Hippocampal formation (tissue), 2 donors: Measurements from ENCODE around the gene COL26A1.
"Not testable (repeated sequence)": the region's sequence is repeated elsewhere in the genome, so short reads cannot be mapped to it uniquely, and the experiment has no call there.

Source experiments
- DNase-seq, 2 donors: peaks; one replicate each; lab custom pipeline; 2025; lab: John Stamatoyannopoulos, UW

The COL26A1 gene

DNA sequence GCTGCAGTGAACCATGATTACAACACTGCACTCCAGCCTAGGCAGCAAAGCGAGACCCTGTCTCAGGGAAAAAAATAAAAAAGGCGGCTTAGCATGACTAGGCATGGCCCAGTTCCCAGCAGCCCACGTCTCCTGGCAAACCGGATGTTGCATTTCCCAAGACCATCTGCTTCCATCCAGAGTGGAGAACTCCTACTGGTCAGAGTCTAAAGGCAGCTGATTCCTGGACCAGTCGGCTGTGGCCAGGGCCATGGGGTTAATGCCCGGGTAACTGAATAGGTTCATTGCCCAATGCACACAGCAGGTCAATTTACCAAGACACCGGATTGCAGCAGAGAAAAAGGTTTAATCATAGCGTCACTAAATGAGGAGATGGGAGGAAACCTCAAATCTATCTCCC is 133.3 kb downstream of the COL26A1 start:
- DNase-seq: no peak

DNA sequence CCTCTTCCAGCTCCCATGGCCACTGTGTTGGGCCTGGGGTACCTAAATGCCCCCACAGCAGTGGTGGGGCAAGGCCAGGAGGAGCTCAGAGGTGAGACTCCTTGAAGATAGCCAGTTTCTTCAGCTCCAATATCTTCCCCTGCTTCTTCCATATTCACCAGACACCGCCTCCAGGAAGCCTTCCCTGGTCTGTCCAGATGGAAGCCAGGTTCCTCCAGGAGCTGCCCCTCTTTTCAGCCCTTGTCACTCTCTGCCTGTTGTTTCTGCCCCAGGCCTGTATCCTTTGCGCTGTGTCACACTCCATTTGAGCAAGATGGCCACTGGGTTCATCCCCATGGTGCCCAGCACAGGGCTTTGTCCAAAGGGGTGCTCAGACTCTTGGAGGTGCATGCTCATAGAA is 138.7 kb downstream of the COL26A1 start:
- DNase-seq: no peak

DNA sequence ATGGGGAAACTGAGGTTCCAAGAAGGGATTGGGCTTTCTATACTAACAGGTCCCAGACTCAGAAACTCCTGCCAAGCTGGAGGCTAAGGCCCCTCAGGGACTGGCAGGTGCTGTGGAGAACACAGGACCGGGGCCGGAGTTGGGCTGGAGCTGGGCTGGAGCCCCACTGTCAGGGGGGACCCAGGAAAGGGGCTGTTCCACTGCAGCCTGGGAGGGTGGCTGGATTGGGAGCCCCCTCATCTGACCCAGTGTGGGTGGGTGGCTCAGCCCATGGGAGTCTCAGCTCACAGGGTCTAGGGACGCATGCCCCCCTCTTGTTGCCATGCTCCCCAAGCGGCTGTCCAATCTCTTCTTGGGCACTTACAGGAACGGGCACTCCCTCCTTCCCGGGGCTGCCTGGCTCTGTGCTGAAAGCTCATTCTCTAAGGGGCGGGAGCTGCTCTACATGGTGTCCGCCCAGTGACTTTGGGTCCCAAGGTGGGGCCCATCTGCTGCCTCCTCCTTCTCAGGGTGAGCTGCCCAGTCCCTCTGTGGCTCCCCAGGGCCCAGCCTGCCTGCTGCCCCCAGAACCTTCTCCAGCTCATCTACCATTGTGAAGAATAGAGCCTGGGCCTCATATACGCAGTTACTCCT is 139.9 kb downstream of the COL26A1 start:
- DNase-seq: no peak

DNA sequence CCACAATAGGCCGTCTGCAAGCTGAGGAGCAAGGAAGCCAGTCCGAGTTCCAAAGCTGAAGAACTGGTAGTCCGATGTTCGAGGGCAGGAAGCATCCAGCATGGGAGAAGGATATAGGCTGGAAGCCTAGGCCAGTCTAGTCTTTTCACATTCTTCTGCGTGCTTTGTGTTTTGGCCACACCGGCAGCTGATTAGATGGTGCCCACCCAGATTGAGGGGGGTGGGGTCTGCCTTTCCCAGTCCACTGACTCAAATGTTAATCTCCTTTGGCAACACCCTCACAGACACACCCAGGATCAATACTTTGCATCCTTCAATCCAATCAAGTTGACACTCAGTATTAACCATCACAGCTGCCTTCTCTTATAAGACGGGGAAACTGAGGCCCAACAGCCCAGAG is 142.8 kb downstream of the COL26A1 start:
- DNase-seq: not testable (repeated sequence)

DNA sequence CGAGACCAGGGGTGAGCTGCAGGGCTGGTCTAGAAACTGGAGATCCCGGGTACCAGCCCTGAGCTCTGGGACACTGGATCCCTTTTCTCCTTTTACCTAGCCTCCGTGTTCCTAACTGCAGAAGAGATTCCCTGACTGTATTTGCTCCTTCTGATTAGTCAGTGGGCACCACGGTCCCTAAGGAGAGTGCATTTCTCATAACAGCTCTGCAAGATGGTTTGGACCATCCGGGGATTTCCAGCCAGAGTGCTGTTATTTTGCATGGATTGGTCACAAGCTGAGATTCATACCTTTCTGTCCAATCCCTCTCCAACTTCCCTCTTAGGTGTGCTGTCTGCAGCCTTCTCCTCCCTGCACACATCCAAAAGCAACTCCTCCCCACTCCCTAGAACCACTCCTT is 143.9 kb downstream of the COL26A1 start:
- no peak for DNase-seq

- no peak for DNase-seq
Measured at GRCh38 chr7:101507327-101507726, 144.7 kb downstream of the COL26A1 start.

DNA sequence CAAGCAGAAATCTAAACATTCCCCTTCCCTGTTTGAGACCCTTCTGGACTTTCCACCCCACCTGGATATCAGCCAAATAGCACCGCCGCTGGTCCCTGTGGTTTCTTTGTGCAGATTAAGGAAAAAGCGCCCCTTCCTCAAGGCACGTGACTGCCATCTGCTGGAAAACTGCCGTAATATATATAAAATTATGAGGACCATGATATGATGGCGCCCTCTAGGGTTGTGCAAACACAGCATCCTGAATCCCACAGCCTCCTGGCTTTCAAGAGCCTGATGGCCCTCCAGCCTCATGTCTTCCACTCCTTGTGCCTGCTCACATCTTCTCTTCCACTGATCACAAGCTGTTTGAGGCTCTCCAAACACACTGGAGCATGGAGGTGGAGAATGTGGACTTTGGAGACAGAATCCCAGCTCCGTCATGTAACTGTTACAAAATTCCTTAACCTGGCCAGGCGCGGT is 145.1 kb downstream of the COL26A1 start:
- peak in 1 of 2 donors; percentile 1 for DNase-seq

DNA sequence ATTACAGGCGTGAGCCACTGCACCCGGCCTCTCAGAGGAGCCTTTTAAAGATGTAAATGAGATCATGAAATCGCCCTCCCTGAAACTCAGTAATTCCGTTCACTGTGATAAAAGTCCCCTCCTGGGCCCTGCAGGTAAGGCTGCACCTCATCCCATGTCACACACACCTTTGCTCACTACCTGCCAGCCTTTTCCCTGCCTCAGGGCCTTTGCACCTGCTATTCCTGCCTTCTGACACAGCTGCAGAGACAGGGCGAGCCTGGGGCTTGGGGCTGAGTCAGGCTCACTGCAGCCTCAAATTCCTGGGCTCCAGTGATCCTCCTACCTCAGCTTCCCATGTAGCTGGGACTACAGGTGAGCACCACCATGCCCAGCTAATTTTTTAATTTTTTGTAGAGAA is 147.6 kb downstream of the COL26A1 start:
- no peak for DNase-seq

- no peak for DNase-seq
Measured at GRCh38 chr7:101511965-101512364, 149.3 kb downstream of the COL26A1 start.

- DNase-seq: no peak
Measured at GRCh38 chr7:101516851-101517250, 154.2 kb downstream of the COL26A1 start.

DNA sequence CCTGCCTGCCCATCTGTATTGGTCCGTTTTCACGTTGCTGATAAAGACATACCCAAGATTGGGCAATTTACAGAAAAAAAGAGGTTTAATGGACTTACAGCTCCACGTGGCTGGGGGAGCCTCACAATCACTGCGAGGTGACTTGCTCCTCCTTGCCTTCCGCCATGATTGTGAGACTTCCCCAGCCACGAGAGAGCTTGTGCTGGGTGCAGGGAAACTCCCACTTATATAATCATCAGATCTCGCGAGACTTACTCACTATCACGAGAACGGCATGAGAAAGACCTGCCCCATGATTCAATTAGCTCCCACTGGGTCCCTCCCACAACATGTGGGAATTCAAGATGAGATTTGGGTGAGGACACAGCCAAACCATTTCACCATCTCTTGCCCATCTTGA is 154.6 kb downstream of the COL26A1 start:
- DNase-seq: no peak

- no peak for DNase-seq
Measured at GRCh38 chr7:101518336-101518735, 155.7 kb downstream of the COL26A1 start.

GRCh38 chr7:101519324-101520023 is 156.8 kb downstream of the COL26A1 start:
- no peak for DNase-seq

GRCh38 chr7:101521430-101521925 is 158.8 kb downstream of the COL26A1 start:
- no peak for DNase-seq

DNA sequence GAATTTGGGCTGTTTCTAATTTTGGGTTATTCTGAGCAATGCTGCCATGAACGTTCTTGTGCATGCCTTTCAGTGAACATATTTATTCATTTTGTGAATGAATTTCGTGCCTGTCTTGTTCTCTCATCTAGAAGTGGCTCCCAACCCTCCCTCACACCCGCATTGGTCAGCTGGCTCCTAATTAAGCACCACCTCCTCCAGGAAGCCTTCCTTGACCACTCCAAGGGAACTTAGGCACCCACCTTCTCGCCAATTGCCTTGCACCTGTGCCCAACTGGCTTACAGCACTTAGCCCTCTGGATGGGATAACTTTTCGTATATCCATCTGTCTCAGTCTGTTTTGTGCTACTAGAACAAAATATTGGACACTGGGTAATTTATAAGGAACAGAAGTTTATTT is 159.3 kb downstream of the COL26A1 start:
- no peak for DNase-seq

DNA sequence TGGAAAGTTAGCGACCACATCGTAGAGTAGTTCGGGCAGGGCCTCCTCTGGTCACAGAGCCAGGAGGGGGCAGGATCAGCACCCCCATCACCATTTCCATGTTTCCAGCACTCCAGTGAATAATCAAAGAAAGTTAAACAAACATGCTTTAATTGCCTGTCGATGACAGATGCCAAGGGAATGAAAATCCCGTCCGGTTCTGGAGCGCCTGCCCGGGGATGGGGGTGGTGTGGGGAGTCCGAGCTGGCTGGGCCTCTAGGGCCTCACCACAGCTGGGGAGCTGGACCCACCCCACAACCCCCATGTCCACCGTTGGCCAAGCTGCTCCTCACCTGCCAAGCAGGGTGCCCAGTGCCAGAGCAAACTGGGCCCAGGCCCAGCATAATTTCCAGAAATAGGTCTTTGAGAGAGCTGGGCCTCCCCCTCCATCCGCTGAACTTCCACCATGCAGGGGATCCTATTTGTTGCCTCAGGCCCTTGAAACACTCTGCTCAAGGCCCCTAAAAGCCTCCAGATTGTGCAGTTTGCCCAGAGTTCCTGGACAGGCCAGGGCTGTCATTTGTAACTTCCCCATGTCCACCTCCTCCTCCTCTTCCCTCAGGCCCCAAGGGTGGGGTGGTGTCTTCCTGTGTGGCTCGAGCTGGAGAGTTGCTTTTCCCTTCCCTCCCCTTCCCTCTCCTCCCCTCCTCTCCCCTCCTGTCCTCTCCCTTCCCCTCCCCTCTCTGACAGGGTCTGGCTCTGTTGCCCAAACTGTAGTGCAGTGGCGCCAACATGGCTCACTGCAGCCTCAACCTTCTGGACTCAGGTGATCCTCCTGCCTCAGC is 165.4 kb downstream of the COL26A1 start:
- peak; percentile 9 to 15 for DNase-seq

GRCh38 chr7:101529560-101529959 is 166.9 kb downstream of the COL26A1 start:
- DNase-seq: no peak

- DNase-seq: no peak
Measured at GRCh38 chr7:101531726-101532357, 169.2 kb downstream of the COL26A1 start.

GRCh38 chr7:101532400-101533102 is 169.9 kb downstream of the COL26A1 start:
- DNase-seq: no peak

- DNase-seq: no peak
Measured at GRCh38 chr7:101533103-101533465, 170.4 kb downstream of the COL26A1 start.

DNA sequence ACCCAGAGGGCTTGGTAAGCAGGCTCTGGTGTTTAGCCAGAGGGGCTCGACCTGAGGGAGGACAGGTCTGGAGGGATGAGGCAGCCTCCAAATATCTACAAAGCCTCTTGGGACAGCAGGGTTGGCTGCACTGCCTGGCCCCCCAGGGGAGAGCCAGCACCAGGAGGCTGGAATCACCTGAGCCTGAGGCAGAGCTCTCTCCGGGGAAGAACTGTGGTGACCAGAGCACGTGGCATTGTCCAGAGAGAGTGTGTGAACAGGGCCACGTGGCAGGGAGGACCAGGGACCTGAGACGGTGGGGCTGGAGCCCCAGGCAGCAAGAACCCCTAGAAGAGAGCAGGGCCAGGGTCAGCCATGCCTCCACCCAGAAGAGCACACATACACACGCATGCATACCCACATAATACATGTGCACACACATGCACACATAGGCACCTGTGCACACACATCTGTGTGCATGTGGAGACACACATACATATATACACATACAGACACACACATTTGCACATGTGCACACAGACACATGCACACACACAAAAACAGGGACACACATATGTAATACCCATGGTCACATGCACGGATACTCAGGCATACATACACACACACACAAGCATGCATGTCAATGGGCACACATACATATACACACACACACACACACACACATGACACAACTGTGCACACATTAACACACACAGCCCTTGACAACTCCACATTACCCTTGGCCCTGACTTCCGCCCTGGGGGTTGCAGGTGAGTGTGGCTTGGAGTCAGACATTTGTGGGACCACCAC is 171.5 kb downstream of the COL26A1 start:
- no peak for DNase-seq
